ENCODE results near the gene PVALB. TPM values are rescaled to one million over a fixed set of nuclear protein-coding genes. Genes with fewer than 3 reads are reported as not detected.

The PVALB gene
- polyA plus RNA-seq, 1 of the 3 experiments (the other 2 are of a cell fraction): not detected

DNA sequence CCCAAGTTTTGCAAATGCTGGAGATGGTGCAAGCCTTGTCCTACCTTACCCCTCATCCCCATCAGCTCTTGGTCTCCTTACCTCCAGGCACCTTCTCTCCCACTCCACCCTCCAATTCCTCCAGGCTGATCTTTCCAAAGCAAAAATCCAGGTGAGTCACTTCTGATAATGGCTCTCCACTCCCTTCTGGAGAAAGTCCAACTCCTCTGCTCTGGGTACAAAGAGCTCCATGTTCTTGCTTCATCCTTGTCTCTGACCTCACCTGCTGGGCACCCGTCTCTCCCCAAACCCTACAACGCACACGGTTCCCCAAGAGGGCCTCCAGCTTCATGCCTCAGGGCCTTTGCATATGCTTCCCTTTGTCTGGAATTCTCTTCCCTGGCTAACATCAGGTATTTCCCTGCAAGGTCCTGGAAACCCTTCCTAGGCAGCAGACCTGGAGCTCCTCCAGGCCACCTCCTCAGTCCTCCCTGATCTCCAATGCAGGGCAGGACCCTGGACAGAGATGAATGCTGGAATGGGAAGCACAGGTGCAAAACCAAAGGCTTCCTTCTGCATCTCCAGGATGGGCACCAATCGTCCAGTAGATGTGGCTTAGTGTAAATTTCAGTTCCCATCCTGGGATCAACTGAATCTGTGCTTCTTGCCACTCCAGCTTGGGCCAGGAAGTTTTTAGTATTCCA is 63.6 kb downstream of the PVALB start:
- CTCF ChIA-PET: interaction anchor here (0.9 to 2.5 kb wide), 4 partner anchors 75 to 206 kb away, joined by 3 to 8 read pairs (median 3); no protein-coding TSS in a partner anchor

More for the DNA sequence above, 63.6 kb downstream of the PVALB start:
- Histone ChIP-seq H2AFZ (ENCODE audit: low read depth) (no peak overlapping the region), H3F3A (replicated peaks; ENCODE audit: insufficient read depth) (no peaks in the 10 kb centered on the region), H4K20me1 (ENCODE audit: insufficient read depth) (no peaks in the 10 kb centered on the region), H3K27ac (ENCODE audit: low read depth in 2 of 2, low read length in 1 of 2) (no peak overlapping the region), H3K9ac (no peak overlapping the region), H3K27me3 (ENCODE audit: insufficient read depth) (no peaks in the 10 kb centered on the region), H3K4me1 (ENCODE audit: control insufficient read depth in 1 of 2, insufficient read depth in 2 of 2, low read depth in 1 of 2, low read length in 1 of 2) (peaks cover 0 to 5% of the 10 kb centered on the region in 2 experiments; a peak in 1 of 4 replicates), H3K9me3 (no peaks in the 10 kb centered on the region), H3K36me3 (replicated peaks in 1 of 2; ENCODE audit: control insufficient read depth in 1 of 2, insufficient read depth in 2 of 2, low read length in 1 of 2) (no peaks in the 10 kb centered on the region), H3K4me3 (ENCODE audit: low read depth in 2 of 2, low read length in 1 of 2) (no peak overlapping the region), H3K4me2 (no peak overlapping the region), H3K9me2 (no peaks in the 10 kb centered on the region), H3K79me2 (ENCODE audit: insufficient read depth) (no peaks in the 10 kb centered on the region)
- 41% methylated on average over 4 of the region's 4 CpGs for WGBS (ENCODE audit: low lambda C conversion rate)
- POLR2A ChIA-PET: no interaction called here
- no peak for DNase-seq
- TF ChIP-seq, protein P1, sequence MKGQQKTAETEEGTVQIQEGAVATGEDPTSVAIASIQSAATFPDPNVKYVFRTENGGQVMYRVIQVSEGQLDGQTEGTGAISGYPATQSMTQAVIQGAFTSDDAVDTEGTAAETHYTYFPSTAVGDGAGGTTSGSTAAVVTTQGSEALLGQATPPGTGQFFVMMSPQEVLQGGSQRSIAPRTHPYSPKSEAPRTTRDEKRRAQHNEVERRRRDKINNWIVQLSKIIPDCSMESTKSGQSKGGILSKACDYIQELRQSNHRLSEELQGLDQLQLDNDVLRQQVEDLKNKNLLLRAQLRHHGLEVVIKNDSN (IDR thresholded peaks at IDR 0.05; ENCODE audit: borderline replicate concordance, low read depth): no peak
- TF ChIP-seq FOSL2 (IDR thresholded peaks at IDR 0.05; ENCODE audit: borderline replicate concordance, low read depth) (no peak), TEAD4 (IDR thresholded peaks at IDR 0.05; ENCODE audit: borderline replicate concordance, insufficient read depth) (no peak), TAF1 (IDR thresholded peaks at IDR 0.05; ENCODE audit: borderline replicate concordance, low read depth, low read length) (no peak), RAD21 (IDR thresholded peaks at IDR 0.05; ENCODE audit: low read length) (no peak)
- TF ChIP-seq, protein P2, sequence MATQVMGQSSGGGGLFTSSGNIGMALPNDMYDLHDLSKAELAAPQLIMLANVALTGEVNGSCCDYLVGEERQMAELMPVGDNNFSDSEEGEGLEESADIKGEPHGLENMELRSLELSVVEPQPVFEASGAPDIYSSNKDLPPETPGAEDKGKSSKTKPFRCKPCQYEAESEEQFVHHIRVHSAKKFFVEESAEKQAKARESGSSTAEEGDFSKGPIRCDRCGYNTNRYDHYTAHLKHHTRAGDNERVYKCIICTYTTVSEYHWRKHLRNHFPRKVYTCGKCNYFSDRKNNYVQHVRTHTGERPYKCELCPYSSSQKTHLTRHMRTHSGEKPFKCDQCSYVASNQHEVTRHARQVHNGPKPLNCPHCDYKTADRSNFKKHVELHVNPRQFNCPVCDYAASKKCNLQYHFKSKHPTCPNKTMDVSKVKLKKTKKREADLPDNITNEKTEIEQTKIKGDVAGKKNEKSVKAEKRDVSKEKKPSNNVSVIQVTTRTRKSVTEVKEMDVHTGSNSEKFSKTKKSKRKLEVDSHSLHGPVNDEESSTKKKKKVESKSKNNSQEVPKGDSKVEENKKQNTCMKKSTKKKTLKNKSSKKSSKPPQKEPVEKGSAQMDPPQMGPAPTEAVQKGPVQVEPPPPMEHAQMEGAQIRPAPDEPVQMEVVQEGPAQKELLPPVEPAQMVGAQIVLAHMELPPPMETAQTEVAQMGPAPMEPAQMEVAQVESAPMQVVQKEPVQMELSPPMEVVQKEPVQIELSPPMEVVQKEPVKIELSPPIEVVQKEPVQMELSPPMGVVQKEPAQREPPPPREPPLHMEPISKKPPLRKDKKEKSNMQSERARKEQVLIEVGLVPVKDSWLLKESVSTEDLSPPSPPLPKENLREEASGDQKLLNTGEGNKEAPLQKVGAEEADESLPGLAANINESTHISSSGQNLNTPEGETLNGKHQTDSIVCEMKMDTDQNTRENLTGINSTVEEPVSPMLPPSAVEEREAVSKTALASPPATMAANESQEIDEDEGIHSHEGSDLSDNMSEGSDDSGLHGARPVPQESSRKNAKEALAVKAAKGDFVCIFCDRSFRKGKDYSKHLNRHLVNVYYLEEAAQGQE (IDR thresholded peaks at IDR 0.05; ENCODE audit: low read depth, low read length): peak; percentile 89

Other genes starting within 250 kb of the PVALB start
- 0.03 TPM in 1 of 2 replicates, not detected in the other for gene CACNG2, start 113.3 kb downstream of the PVALB start, polyA plus RNA-seq (2012; rRNA removed)
- gene IFT27, start 40.9 kb downstream of the PVALB start, polyA plus RNA-seq (2012; rRNA removed): 29.4 and 31.5 TPM in 2 replicates
- gene NCF4, start 44.0 kb upstream of the PVALB start, polyA plus RNA-seq (2012; rRNA removed): not detected in 2 replicates
- gene CSF2RB, start 96.6 kb upstream of the PVALB start, polyA plus RNA-seq (2012; rRNA removed): not detected in 2 replicates
- gene TST, start 202.4 kb upstream of the PVALB start, polyA plus RNA-seq (2012; rRNA removed): 47.6 and 49.4 TPM in 2 replicates
- gene MPST, start 202.7 kb upstream of the PVALB start, polyA plus RNA-seq (2012; rRNA removed): 45.0 and 60.4 TPM in 2 replicates
- 57.8 and 68.3 TPM in 2 replicates for gene KCTD17, start 234.7 kb upstream of the PVALB start, polyA plus RNA-seq (2012; rRNA removed)

Measured in SK-N-SH (cell line).